CD4-positive, alpha-beta T cell treated with Interleukin-15 for 4 hours (primary cell): ENCODE results near the gene THBS3.

Experiments
- DNase-seq: peaks from one replicate; pipeline ENCODE4 v3.0.0-alpha.2; 2020; ENCODE audit warnings: low spot score

THBS3 gene

DNA sequence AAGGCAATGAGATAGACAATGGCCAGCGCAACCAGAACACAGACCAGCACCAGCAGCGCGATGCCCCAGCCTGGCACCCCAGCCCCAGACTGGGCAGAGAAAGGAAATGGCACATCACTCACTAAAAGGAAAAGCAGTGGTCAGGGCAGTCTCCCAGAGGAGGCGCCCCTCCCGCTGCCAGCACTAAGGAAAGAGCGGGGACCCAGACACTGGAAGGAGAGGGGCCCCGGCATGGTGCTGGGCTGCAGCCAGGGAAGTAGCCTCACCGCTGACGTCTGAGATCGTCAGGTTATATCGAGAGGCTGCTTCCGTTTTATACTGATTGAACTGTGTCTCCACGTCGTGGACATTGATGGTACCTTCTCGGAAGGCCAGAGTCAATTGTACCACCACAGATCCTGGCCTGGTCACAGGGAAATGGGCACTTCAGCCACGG, 20.2 kb downstream of the THBS3 start:
- DNase-seq = no peak

GRCh38 chr1:155186794-155187455, 20.8 kb downstream of the THBS3 start:
- no peak for DNase-seq

- no peak for DNase-seq
Measured at GRCh38 chr1:155186067-155186793, 21.5 kb downstream of the THBS3 start.

- DNase-seq = no peak
Measured at GRCh38 chr1:155185783-155186066, 22.0 kb downstream of the THBS3 start.

GRCh38 chr1:155184835-155185782, 22.6 kb downstream of the THBS3 start:
- no peak for DNase-seq

DNA sequence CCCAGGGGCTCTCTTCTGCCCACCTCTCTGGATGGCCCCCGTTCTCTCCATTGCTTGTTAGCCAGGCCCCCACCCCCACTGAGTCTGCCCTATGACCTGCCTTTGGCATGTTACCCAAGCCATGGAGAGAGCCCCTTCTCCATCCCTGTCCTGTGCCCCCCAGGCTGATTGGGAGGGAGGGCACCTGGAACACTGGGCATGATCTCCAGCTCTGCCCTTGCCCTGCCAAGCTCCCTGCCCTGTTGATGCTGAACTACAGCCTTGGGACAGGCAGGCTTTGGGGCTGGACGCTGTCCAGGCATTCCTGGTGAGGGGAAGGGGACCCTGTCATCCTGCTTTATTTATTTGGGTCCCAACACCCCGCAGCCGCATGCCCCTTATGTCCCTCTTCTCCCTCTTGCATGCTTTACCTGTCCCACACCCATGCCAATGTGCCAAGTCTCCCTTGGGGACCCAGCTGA, 23.3 kb downstream of the THBS3 start:
- no peak for DNase-seq

DNA sequence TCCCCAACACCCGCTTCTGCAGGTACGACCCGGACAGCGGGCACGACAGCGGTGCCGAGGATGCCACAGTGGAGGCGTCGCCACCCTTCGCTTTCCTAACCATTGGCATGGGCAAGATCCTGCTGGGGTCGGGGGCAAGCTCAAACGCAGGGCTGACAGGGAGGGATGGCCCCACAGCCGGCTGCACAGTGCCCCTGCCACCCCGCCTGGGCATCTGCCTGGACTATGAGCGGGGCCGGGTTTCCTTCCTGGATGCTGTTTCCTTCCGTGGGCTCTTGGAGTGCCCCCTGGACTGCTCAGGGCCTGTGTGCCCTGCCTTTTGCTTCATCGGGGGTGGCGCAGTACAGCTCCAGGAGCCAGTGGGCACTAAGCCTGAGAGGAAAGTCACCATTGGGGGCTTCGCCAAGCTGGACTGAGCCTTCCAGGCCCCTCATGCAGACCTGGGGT, 23.9 kb downstream of the THBS3 start:
- DNase-seq = no peak

DNA sequence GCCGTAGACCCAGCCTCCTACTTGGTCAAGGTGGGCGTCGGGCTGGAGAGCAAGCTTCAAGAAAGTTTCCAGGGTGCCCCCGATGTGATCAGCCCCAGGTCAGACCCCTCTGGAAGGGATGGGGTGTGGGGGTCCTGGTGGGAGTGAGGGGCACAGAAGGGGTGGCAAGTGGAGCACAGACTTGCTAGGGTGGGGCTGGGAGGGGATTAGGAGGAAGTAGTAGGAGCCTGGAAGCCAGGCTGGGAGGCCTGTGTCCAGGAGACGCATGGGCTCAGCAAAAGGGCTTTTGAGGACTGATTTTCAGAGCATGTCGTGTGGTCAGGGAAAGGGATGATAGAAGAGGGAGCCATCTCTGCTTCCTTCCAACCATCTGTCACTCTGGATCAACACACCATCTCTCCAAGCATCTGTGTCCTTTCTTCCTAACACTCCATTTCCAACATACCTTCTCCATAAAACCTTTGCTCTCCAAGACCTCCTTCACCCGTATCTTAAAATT, 25.6 kb downstream of the THBS3 start:
- DNase-seq = no peak

DNA sequence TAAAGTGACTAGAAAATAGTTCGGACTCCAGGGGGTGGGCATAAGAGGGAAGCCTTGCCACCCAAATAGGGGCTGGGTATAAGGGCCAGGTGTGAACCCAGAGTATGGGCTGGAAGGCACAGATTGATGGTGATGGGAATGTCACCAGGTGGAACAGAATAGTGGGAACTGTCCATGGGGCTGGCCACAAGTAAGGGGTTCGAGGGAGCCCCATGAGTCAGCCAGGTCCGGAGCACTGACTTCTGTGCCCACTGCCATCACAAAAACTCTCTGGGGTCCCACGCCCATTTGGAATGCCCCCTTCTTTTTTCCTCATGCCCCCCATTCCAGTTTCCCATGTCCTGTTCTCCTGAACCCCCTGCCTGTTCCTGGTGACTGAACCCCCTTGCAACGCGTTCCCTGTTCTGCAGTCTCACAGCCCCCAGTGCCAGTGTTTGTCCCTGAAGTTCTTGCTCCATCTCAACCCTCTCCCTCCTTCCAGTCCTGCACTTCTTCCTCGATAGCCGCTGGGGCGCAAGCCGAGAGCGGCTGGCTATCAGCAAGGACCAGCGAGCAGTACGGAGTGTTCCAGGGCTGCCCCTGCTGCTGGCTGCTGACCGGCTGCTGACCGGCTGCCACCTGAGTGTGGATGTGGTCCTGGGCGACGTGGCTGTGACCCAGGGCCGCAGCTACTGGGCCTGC, 26.2 kb downstream of the THBS3 start:
- DNase-seq = no peak

- DNase-seq = no peak
Measured at GRCh38 chr1:155179112-155180031, 28.3 kb downstream of the THBS3 start.

DNA sequence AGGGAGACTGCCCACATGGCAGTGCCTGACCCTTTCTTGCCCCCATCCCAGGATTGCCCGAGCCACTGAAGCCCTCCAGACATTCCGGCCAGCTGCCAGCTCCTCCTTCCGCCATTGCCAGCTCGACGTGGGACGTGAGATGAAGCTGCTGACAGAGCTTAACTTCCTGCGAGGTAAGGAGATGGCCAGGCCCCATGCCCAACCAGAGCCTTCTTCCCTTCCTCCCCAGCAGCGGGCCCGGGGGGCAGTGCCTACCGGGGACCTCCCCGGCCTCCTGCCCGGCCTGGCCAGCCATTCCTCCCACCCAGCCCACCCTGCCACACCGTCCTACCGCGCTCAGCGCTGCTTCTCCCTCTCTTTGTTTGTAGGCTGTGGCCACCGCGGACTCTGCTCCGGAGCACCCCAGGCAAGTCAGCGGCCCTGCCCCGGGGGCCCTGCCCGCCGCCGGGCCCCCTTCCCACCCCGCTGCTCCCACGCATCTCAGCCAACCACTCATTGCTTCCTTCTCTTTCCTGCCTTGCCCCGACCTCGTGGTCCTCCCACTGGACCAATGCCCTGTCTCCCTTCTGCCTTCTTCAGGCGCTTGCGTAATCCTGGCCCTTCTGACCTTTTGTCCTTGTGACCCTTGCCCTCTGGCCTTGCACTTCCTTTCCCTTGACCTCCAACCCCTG, 29.1 kb downstream of the THBS3 start:
- DNase-seq = no peak

GRCh38 chr1:155177918-155178281, 29.8 kb downstream of the THBS3 start:
- DNase-seq = no peak

GRCh38 chr1:155177192-155177917, 30.3 kb downstream of the THBS3 start:
- no peak for DNase-seq

- peak; percentile 88 for DNase-seq
Measured at GRCh38 chr1:155176544-155177071, 31.1 kb downstream of the THBS3 start.

DNA sequence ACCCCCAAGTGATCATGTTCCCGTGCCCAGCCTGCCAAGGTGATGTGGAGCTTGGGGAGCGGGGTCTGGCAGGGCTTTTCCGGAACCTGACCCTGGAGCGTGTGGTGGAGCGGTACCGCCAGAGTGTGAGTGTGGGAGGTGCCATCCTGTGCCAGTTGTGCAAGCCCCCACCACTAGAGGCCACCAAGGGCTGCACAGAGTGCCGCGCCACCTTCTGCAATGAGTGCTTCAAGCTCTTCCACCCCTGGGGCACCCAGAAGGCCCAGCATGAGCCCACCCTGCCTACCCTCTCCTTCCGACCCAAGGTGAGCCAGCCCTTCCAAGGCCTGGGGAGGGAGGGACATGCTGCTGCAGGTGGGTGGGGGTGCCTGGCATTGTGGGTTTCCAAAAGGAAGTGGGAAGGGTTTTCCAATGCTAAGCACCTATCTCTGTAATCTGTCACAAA, 31.7 kb downstream of the THBS3 start:
- DNase-seq = peak; percentile 37

GRCh38 chr1:155175281-155175926, 32.3 kb downstream of the THBS3 start:
- no peak for DNase-seq

GRCh38 chr1:155174324-155175280, 33.1 kb downstream of the THBS3 start:
- peak; percentile 71 for DNase-seq
